HL-60 (cell line): ENCODE measurements around the gene FAM186B.

Source experiments
- DNase-seq, 2 experiments: peaks; one replicate each; pipeline ENCODE4 v3.0.0-alpha.2; 2010 to 2020; ENCODE audit warnings: low read depth in 1 of 2, low spot score in 1 of 2
- H3K27ac ChIP-seq: fragments of 250-450 bp; sonication (Bioruptor Pico); replicated peaks from 2 replicates; pipeline ENCODE4 v1.5.1; 2020; ENCODE audit warnings: mild to moderate bottlenecking, moderate library complexity
- H3K27me3 ChIP-seq: fragments of 250-450 bp; sonication (Bioruptor Pico); 2 replicates; pipeline ENCODE4 v1.5.1; 2021; ENCODE audit warnings: mild to moderate bottlenecking, moderate library complexity; ENCODE audit not compliant: insufficient read depth, poor library complexity, severe bottlenecking
- H3K4me3 ChIP-seq: replicated peaks from 2 replicates; pipeline ENCODE4 v1.5.1; 2011; ENCODE audit warnings: mild to moderate bottlenecking, control low read depth, low read length; ENCODE audit not compliant: insufficient read depth
- CTCF ChIP-seq: IDR thresholded peaks from one replicate; pipeline ENCODE4 v1.5.1; 2011; ENCODE audit warnings: low read length, control low read depth, inconsistent platforms; ENCODE audit not compliant: insufficient read depth
- GABPA ChIP-seq: IDR thresholded peaks from 2 replicates; pipeline ENCODE4 v1.6.1; 2012; ENCODE audit warnings: low read depth
- POLR2AphosphoS5 ChIP-seq: IDR thresholded peaks from 2 replicates; pipeline ENCODE4 v1.6.1; 2012; ENCODE audit warnings: low read depth
- REST ChIP-seq: IDR thresholded peaks from 2 replicates; pipeline ENCODE4 v1.6.1; 2012; ENCODE audit warnings: low read depth; ENCODE audit not compliant: insufficient replicate concordance
- SPI1 ChIP-seq: IDR thresholded peaks from 2 replicates; pipeline ENCODE4 v1.6.1; 2012; ENCODE audit warnings: low read depth, mild to moderate bottlenecking, borderline replicate concordance

FAM186B gene

GRCh38 chr12:49641748-49642369 lies 36.4 kb upstream of the FAM186B start:
- Histone ChIP-seq H3K27me3 (no peaks in the 10 kb centered on the region), H3K27ac (no peak overlapping the region), H3K4me3 (no peak overlapping the region)
- DNase-seq = no peak
- TF ChIP-seq CTCF (no peak), POLR2AphosphoS5 (no peak), SPI1 (no peak), REST (no peak), GABPA (no peak)

GRCh38 chr12:49636979-49637755 lies 31.7 kb upstream of the FAM186B start:
- H3K27ac ChIP-seq = no peak overlapping the region

GRCh38 chr12:49636574-49636973 lies 31.1 kb upstream of the FAM186B start:
- no peak for DNase-seq
- no peak for TF ChIP-seq GABPA
- no peak for TF ChIP-seq SPI1
- no peak for TF ChIP-seq CTCF
- no peak for TF ChIP-seq POLR2AphosphoS5
- Histone ChIP-seq H3K27ac (no peak overlapping the region), H3K4me3 (no peak overlapping the region), H3K27me3 (no peaks in the 10 kb centered on the region)

More at GRCh38 chr12:49636979-49637755, 31.7 kb upstream of the FAM186B start:
- Histone ChIP-seq H3K4me3 (no peak overlapping the region), H3K27me3 (no peaks in the 10 kb centered on the region)
- peak; percentile 35 to 70 for DNase-seq
- TF ChIP-seq POLR2AphosphoS5 (no peak), CTCF (peak; percentile 73)

DNA sequence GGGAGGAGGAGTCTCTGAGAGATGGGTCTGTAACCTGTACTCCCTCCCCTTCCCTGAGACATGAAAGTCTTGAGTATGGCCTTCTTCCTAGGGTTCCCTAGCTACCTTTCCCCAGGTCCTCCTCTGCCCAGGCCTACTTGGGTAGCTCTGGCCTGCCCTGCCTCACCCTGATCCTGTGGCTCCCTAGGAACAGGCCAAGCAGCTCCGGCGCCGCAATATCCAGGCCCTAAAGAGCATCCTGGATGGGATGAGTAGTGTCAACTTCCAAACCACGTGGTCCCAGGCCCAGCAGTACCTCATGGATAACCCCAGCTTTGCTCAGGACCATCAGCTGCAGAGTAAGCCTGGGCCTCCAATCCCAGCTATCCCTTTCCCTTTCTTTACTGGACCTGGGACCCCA lies 30.2 kb upstream of the FAM186B start:
- DNase-seq = no peak
- Histone ChIP-seq H3K27ac (no peak overlapping the region), H3K27me3 (no peaks in the 10 kb centered on the region), H3K4me3 (no peak overlapping the region)
- TF ChIP-seq POLR2AphosphoS5 = no peak
- no peak for TF ChIP-seq REST
- no peak for TF ChIP-seq SPI1
- TF ChIP-seq CTCF = no peak
- TF ChIP-seq GABPA = no peak
